Measurements from ENCODE around the gene NPAS3.

The NPAS3 gene

GRCh38 chr14:33792009-33792719 is 853.5 kb downstream of the NPAS3 start:
- Histone ChIP-seq H3K9ac (ENCODE audit: insufficient read length) (no peak overlapping the region), H3K27ac (no peak overlapping the region), H3K4me3 (no peak overlapping the region), H3K36me3 (ENCODE audit: insufficient read depth, low read length) (no peaks in the 10 kb centered on the region), H3K9me3 (ENCODE audit: low read depth, low read length) (no peaks in the 10 kb centered on the region)
- TF ChIP-seq EZH2 (IDR thresholded peaks at IDR 0.05) = no peak
- TF ChIP-seq POLR2AphosphoS5 (IDR thresholded peaks at IDR 0.05; ENCODE audit: borderline replicate concordance, low read depth, low read length) = no peak
- TF ChIP-seq FOXP2 (optimal IDR thresholded peaks at IDR 0.05; ENCODE audit: control extremely low read depth, extremely low read length, insufficient read depth) = no peak
- DNase-seq (ENCODE audit: low read depth, low spot score) = no peak

GRCh38 chr14:33792720-33793368 is 854.2 kb downstream of the NPAS3 start:
- Histone ChIP-seq H3K4me3 (no peak overlapping the region), H3K27ac (no peak overlapping the region), H3K9ac (ENCODE audit: insufficient read length) (no peak overlapping the region), H3K9me3 (ENCODE audit: low read depth, low read length) (no peaks in the 10 kb centered on the region), H3K36me3 (ENCODE audit: insufficient read depth, low read length) (no peaks in the 10 kb centered on the region)
- TF ChIP-seq FOXP2 (optimal IDR thresholded peaks at IDR 0.05; ENCODE audit: control extremely low read depth, extremely low read length, insufficient read depth) = no peak
- TF ChIP-seq EZH2 (IDR thresholded peaks at IDR 0.05) = no peak
- no peak for TF ChIP-seq POLR2AphosphoS5 (IDR thresholded peaks at IDR 0.05; ENCODE audit: borderline replicate concordance, low read depth, low read length)
- DNase-seq (ENCODE audit: low read depth, low spot score) = peak; percentile 62

- Histone ChIP-seq H3K4me3 (no peak overlapping the region), H3K27ac (no peak overlapping the region), H3K9me3 (ENCODE audit: low read depth, low read length) (no peaks in the 10 kb centered on the region), H3K36me3 (ENCODE audit: insufficient read depth, low read length) (no peaks in the 10 kb centered on the region), H3K9ac (ENCODE audit: insufficient read length) (no peak overlapping the region)
- no peak for DNase-seq (ENCODE audit: low read depth, low spot score)
- TF ChIP-seq EZH2 (IDR thresholded peaks at IDR 0.05) (no peak), FOXP2 (optimal IDR thresholded peaks at IDR 0.05; ENCODE audit: control extremely low read depth, extremely low read length, insufficient read depth) (no peak), POLR2AphosphoS5 (IDR thresholded peaks at IDR 0.05; ENCODE audit: borderline replicate concordance, low read depth, low read length) (no peak)
Observed at GRCh38 chr14:33793398-33794110, 854.9 kb downstream of the NPAS3 start.

GRCh38 chr14:33794791-33795305 is 856.2 kb downstream of the NPAS3 start:
- DNase-seq (ENCODE audit: low read depth, low spot score) = no peak
- no peak overlapping the region for H3K9ac ChIP-seq (ENCODE audit: insufficient read length)
- no peak overlapping the region for H3K27ac ChIP-seq
- TF ChIP-seq FOXP2 (optimal IDR thresholded peaks at IDR 0.05; ENCODE audit: control extremely low read depth, extremely low read length, insufficient read depth) = no peak
- no peak for TF ChIP-seq POLR2AphosphoS5 (IDR thresholded peaks at IDR 0.05; ENCODE audit: borderline replicate concordance, low read depth, low read length)
- TF ChIP-seq EZH2 (IDR thresholded peaks at IDR 0.05) = no peak
- no peaks in the 10 kb centered on the region for H3K9me3 ChIP-seq (ENCODE audit: low read depth, low read length)
- no peak overlapping the region for H3K4me3 ChIP-seq
- no peaks in the 10 kb centered on the region for H3K36me3 ChIP-seq (ENCODE audit: insufficient read depth, low read length)

- TF ChIP-seq POLR2AphosphoS5 (IDR thresholded peaks at IDR 0.05; ENCODE audit: borderline replicate concordance, low read depth, low read length) (no peak), FOXP2 (optimal IDR thresholded peaks at IDR 0.05; ENCODE audit: control extremely low read depth, extremely low read length, insufficient read depth) (no peak), EZH2 (IDR thresholded peaks at IDR 0.05) (no peak)
- Histone ChIP-seq H3K36me3 (ENCODE audit: insufficient read depth, low read length) (no peaks in the 10 kb centered on the region), H3K9ac (ENCODE audit: insufficient read length) (no peak overlapping the region), H3K4me3 (no peak overlapping the region), H3K27ac (no peak overlapping the region), H3K9me3 (ENCODE audit: low read depth, low read length) (no peaks in the 10 kb centered on the region)
- DNase-seq (ENCODE audit: low read depth, low spot score) = no peak
Observed at GRCh38 chr14:33796356-33796755, 857.7 kb downstream of the NPAS3 start.

GRCh38 chr14:33799705-33800570 is 861.3 kb downstream of the NPAS3 start:
- no peak overlapping the region for H3K4me3 ChIP-seq
- no peak for TF ChIP-seq FOXP2 (optimal IDR thresholded peaks at IDR 0.05; ENCODE audit: control extremely low read depth, extremely low read length, insufficient read depth)
- TF ChIP-seq POLR2AphosphoS5 (IDR thresholded peaks at IDR 0.05; ENCODE audit: borderline replicate concordance, low read depth, low read length) = no peak
- no peak for TF ChIP-seq EZH2 (IDR thresholded peaks at IDR 0.05)
- H3K9ac ChIP-seq (ENCODE audit: insufficient read length) = no peak overlapping the region
- no peak for DNase-seq (ENCODE audit: low read depth, low spot score)
- no peaks in the 10 kb centered on the region for H3K36me3 ChIP-seq (ENCODE audit: insufficient read depth, low read length)
- H3K27ac ChIP-seq = no peak overlapping the region
- H3K9me3 ChIP-seq (ENCODE audit: low read depth, low read length) = no peaks in the 10 kb centered on the region

- TF ChIP-seq EZH2 (IDR thresholded peaks at IDR 0.05) (no peak), POLR2AphosphoS5 (IDR thresholded peaks at IDR 0.05; ENCODE audit: borderline replicate concordance, low read depth, low read length) (no peak), FOXP2 (optimal IDR thresholded peaks at IDR 0.05; ENCODE audit: control extremely low read depth, extremely low read length, insufficient read depth) (no peak)
- Histone ChIP-seq H3K9me3 (ENCODE audit: low read depth, low read length) (no peaks in the 10 kb centered on the region), H3K4me3 (no peak overlapping the region), H3K27ac (no peak overlapping the region), H3K36me3 (ENCODE audit: insufficient read depth, low read length) (no peaks in the 10 kb centered on the region), H3K9ac (ENCODE audit: insufficient read length) (no peak overlapping the region)
- no peak for DNase-seq (ENCODE audit: low read depth, low spot score)
Observed at GRCh38 chr14:33800735-33801163, 862.1 kb downstream of the NPAS3 start.
